ENCODE measurements around the gene ECSCR. TPM values are rescaled to one million over a fixed set of nuclear protein-coding genes. Genes with fewer than 3 reads are reported as not detected.

ECSCR gene
- total RNA-seq, 1 experiment from 2014 or later = not detected

GRCh38 chr5:139472386-139473030, 10.0 kb upstream of the ECSCR start:
- H3K4me1 Mint-ChIP-seq (ENCODE audit: insufficient read depth, unreplicated experiment) = peaks cover 15% of the 10 kb centered on the region

GRCh38 chr5:139470821-139471300, 8.3 kb upstream of the ECSCR start, which contains the start of gene SMIM33:
TSS of gene SMIM33 (plus strand) at chr5:139471004. CDS start at chr5:139471122, 118 bp downstream.
- H3K4me3 Mint-ChIP-seq (ENCODE audit: unreplicated experiment) = no peak within 1 kb of the TSS
- no peaks in the 10 kb centered on the region for H3K9me3 Mint-ChIP-seq (ENCODE audit: unreplicated experiment)
- H3K27ac Mint-ChIP-seq (ENCODE audit: low read depth, unreplicated experiment) = no peak within 1 kb of the TSS
- DNase-seq (ENCODE audit: unreplicated experiment) = no peak
- ChIA-PET POLR2A (interaction anchor here (0.9 kb wide), 1 partner anchor 26 kb away, joined by 3 read pairs; no protein-coding TSS in a partner anchor), CTCF (interaction anchor here (0.5 to 0.6 kb wide), 2 partner anchors 17 to 114 kb away, joined by 3 read pairs; no protein-coding TSS in a partner anchor)
- H3K27me3 Mint-ChIP-seq (ENCODE audit: insufficient read depth, unreplicated experiment) = no peaks in the 10 kb centered on the region
- peaks cover 15% of the 10 kb centered on the region for H3K4me1 Mint-ChIP-seq (ENCODE audit: insufficient read depth, unreplicated experiment)
- no peak for TF ChIP-seq CTCF (IDR thresholded peaks at IDR 0.05; ENCODE audit: unreplicated experiment)
- H3K36me3 Mint-ChIP-seq (ENCODE audit: insufficient read depth, unreplicated experiment) = no peaks in the 10 kb centered on the region
- no TSS peak for BruUV-seq (replicated peaks)
- intact Hi-C loops (cut with micrococcal nuclease) = no loop called here

More at GRCh38 chr5:139472386-139473030, 10.0 kb upstream of the ECSCR start:
- peak overlapping the region; percentile 94 for H3K27ac Mint-ChIP-seq (ENCODE audit: low read depth, unreplicated experiment)
- no TSS peak for BruUV-seq (replicated peaks)
- CTCF ChIA-PET = interaction anchor here (1.0 kb wide), 1 partner anchor 9 kb away, joined by 5 read pairs; no protein-coding TSS in a partner anchor
- no peaks in the 10 kb centered on the region for H3K9me3 Mint-ChIP-seq (ENCODE audit: unreplicated experiment)
- no peak for TF ChIP-seq CTCF (IDR thresholded peaks at IDR 0.05; ENCODE audit: unreplicated experiment)
- intact Hi-C loops (cut with micrococcal nuclease) = no loop called here
- H3K36me3 Mint-ChIP-seq (ENCODE audit: insufficient read depth, unreplicated experiment) = peaks cover 6% of the 10 kb centered on the region
- H3K4me3 Mint-ChIP-seq (ENCODE audit: unreplicated experiment) = no peak overlapping the region
- POLR2A ChIA-PET = interaction anchor here (1.0 kb wide), 1 partner anchor 9 kb away, joined by 3 read pairs; no protein-coding TSS in a partner anchor
- DNase-seq (ENCODE audit: unreplicated experiment) = no peak
- H3K27me3 Mint-ChIP-seq (ENCODE audit: insufficient read depth, unreplicated experiment) = no peaks in the 10 kb centered on the region

GRCh38 chr5:139468421-139468931, 5.9 kb upstream of the ECSCR start:
- TF ChIP-seq CTCF (IDR thresholded peaks at IDR 0.05; ENCODE audit: unreplicated experiment) = no peak
- Mint-ChIP-seq H3K4me1 (ENCODE audit: insufficient read depth, unreplicated experiment) (peaks cover 6% of the 10 kb centered on the region), H3K9me3 (ENCODE audit: unreplicated experiment) (no peaks in the 10 kb centered on the region), H3K27me3 (ENCODE audit: insufficient read depth, unreplicated experiment) (no peaks in the 10 kb centered on the region), H3K36me3 (ENCODE audit: insufficient read depth, unreplicated experiment) (no peaks in the 10 kb centered on the region), H3K4me3 (ENCODE audit: unreplicated experiment) (no peak overlapping the region), H3K27ac (ENCODE audit: low read depth, unreplicated experiment) (no peak overlapping the region)
- BruUV-seq (replicated peaks) = no TSS peak
- DNase-seq (ENCODE audit: unreplicated experiment) = peak; percentile 45
- ChIA-PET POLR2A (interaction anchor here (1.1 to 1.2 kb wide), 2 partner anchors 14 to 112 kb away, joined by 3 to 5 read pairs; partner anchors contain the start of gene STING1), CTCF (no interaction called here)
- intact Hi-C loops (cut with micrococcal nuclease) = no loop called here

GRCh38 chr5:139461698-139462097, 845 bp downstream of the ECSCR start:
- no peaks in the 10 kb centered on the region for H3K9me3 Mint-ChIP-seq (ENCODE audit: unreplicated experiment)
- ChIA-PET CTCF (interaction anchor here (0.7 to 1.8 kb wide), 5 partner anchors 13 to 416 kb away, joined by 3 to 6 read pairs (median 3); no protein-coding TSS in a partner anchor), POLR2A (no interaction called here)
- no peak overlapping the region for H3K27ac Mint-ChIP-seq (ENCODE audit: low read depth, unreplicated experiment)
- peaks cover 6% of the 10 kb centered on the region for H3K4me1 Mint-ChIP-seq (ENCODE audit: insufficient read depth, unreplicated experiment)
- H3K36me3 Mint-ChIP-seq (ENCODE audit: insufficient read depth, unreplicated experiment) = no peaks in the 10 kb centered on the region
- no peak for DNase-seq (ENCODE audit: unreplicated experiment)
- TF ChIP-seq CTCF (IDR thresholded peaks at IDR 0.05; ENCODE audit: unreplicated experiment) = no peak
- no peak overlapping the region for H3K4me3 Mint-ChIP-seq (ENCODE audit: unreplicated experiment)
- no peaks in the 10 kb centered on the region for H3K27me3 Mint-ChIP-seq (ENCODE audit: insufficient read depth, unreplicated experiment)
- intact Hi-C loops (cut with micrococcal nuclease) = no loop called here
- BruUV-seq (replicated peaks) = no TSS peak

Measured in MCF 10A (cell line).